Omental fat pad (tissue), 4 donors: ENCODE data around the gene SMIM28. TPM values are rescaled to one million over a fixed set of nuclear protein-coding genes. Genes with fewer than 3 reads are reported as not detected.
"Not testable (repeated sequence)": the region's sequence is repeated elsewhere in the genome, so short reads cannot be mapped to it uniquely, and the experiment has no call there.

Experiments
- ATAC-seq: fragments of 150-250 bp; one replicate; pipeline ENCODE4 v1.9.1; 2016; ENCODE audit warnings: mild to moderate bottlenecking, moderate library complexity; ENCODE audit not compliant: low FRiP score
- DNase-seq: peaks from one replicate; pipeline ENCODE4 v3.0.0-alpha.2; 2019; ENCODE audit warnings: low spot score
- CTCF ChIP-seq, 3 donors: fragments of 450-650 bp; IDR thresholded peaks; one replicate each; pipeline ENCODE4 v1.5.1; 2016 to 2017; ENCODE audit warnings: antibody characterized with exemption in 3 of 3, mild to moderate bottlenecking in 3 of 3, moderate library complexity in 2 of 3
- total RNA-seq, 4 donors: library from RNA; depleted of rRNA; stranded (reverse); fragments of >200 nt; gene quantifications; one replicate each; pipeline ENCODE4 v1.1.0, GENCODE V29; 2016

SMIM28 gene
- total RNA-seq, 4 donors from 2014 or later = not detected

- ATAC-seq (no peak), DNase-seq (no peak)
- no peak for TF ChIP-seq CTCF (IDR thresholded peaks at IDR 0.05)
These were observed 43.9 kb downstream of the SMIM28 start for GRCh38 chr6:138421608-138422007.

- no peak for DNase-seq
- TF ChIP-seq CTCF (IDR thresholded peaks at IDR 0.05) = no peak
- ATAC-seq = no peak
These were observed 45.2 kb downstream of the SMIM28 start for GRCh38 chr6:138422861-138423260.

- ATAC-seq (no peak), DNase-seq (no peak)
- no peak for TF ChIP-seq CTCF (IDR thresholded peaks at IDR 0.05)
These were observed 46.5 kb downstream of the SMIM28 start for GRCh38 chr6:138424004-138424904.

- not testable (repeated sequence) for ATAC-seq, DNase-seq
These were observed 47.6 kb downstream of the SMIM28 start for GRCh38 chr6:138425256-138425655.

GRCh38 chr6:138426500-138427123 lies 48.9 kb downstream of the SMIM28 start:
- ATAC-seq = no peak
- no peak for DNase-seq
- TF ChIP-seq CTCF (IDR thresholded peaks at IDR 0.05) = no peak

- ATAC-seq (no peak), DNase-seq (no peak)
- TF ChIP-seq CTCF (IDR thresholded peaks at IDR 0.05) = no peak
These were observed 50.0 kb downstream of the SMIM28 start for GRCh38 chr6:138427701-138428100.

- DNase-seq (no peak), ATAC-seq (no peak)
- TF ChIP-seq CTCF (IDR thresholded peaks at IDR 0.05) = no peak
These were observed 51.4 kb downstream of the SMIM28 start for GRCh38 chr6:138428944-138429598.
